ENCODE measurements around the gene CEP70. TPM values are rescaled to one million over a fixed set of nuclear protein-coding genes. Genes with fewer than 3 reads are reported as not detected.

Gene CEP70
- 10 to 100 TPM; 19.5 to 84.0 (median 58.3) TPM for total RNA-seq

- intact Hi-C loops (cut with DNase I; ENCODE audit: low total_unique reads), result no loop called here
These were observed at the start of gene CEP70 for GRCh38 chr3:138594150-138594934. CEP70 (minus strand) TSS chr3:138594260; CDS start chr3:138572927, 21,333 bp downstream.

GRCh38 chr3:138642927-138643253, 48.8 kb upstream of the CEP70 start:
- DNase-seq (ENCODE audit: low spot score in 2 of 2), result no peak
- H3K4me1 ChIP-seq, result no peaks in the 10 kb centered on the region
- H3K36me3 ChIP-seq, result no peaks in the 10 kb centered on the region
- H3K27ac ChIP-seq, result no peak overlapping the region
- no peak overlapping the region for H3K4me3 ChIP-seq
- intact Hi-C loops (cut with DNase I; ENCODE audit: low total_unique reads), result no loop called here
- H3K27me3 ChIP-seq, result no peaks in the 10 kb centered on the region
- peaks cover 22 to 54% of the 10 kb centered on the region in 2 donors for H3K9me3 ChIP-seq
- TF ChIP-seq POLR2AphosphoS5 (IDR thresholded peaks at IDR 0.05) (no peak), CTCF (IDR thresholded peaks at IDR 0.05) (no peak), POLR2A (IDR thresholded peaks at IDR 0.05) (no peak)

More at GRCh38 chr3:138594150-138594934, at the start of gene CEP70:
- Histone ChIP-seq H3K4me3 (peak within 1 kb of the TSS; percentile 74 to 82 (median 79)), H3K36me3 (no peaks in the 10 kb centered on the region), H3K9me3 (no peaks in the 10 kb centered on the region), H3K27ac (peak within 1 kb of the TSS; percentile 98 to 100), H3K4me1 (peaks cover 0 to 6% of the 10 kb centered on the region in 2 donors), H3K27me3 (no peaks in the 10 kb centered on the region)
- DNase-seq (ENCODE audit: low spot score in 2 of 2), result peak; percentile 90 to 94
- TF ChIP-seq CTCF (IDR thresholded peaks at IDR 0.05) (peak; percentile 89 to 98 (median 96)), POLR2AphosphoS5 (IDR thresholded peaks at IDR 0.05) (peak; percentile 58 to 95 (median 71)), POLR2A (IDR thresholded peaks at IDR 0.05) (peak; percentile 81)

- Histone ChIP-seq H3K9me3 (peaks cover 22 to 54% of the 10 kb centered on the region in 2 donors), H3K36me3 (no peaks in the 10 kb centered on the region), H3K27ac (no peak overlapping the region), H3K4me3 (no peak overlapping the region), H3K27me3 (no peaks in the 10 kb centered on the region), H3K4me1 (no peaks in the 10 kb centered on the region)
- intact Hi-C loops (cut with DNase I; ENCODE audit: low total_unique reads), result no loop called here
- TF ChIP-seq CTCF (IDR thresholded peaks at IDR 0.05), result no peak
- no peak for TF ChIP-seq POLR2A (IDR thresholded peaks at IDR 0.05)
- TF ChIP-seq POLR2AphosphoS5 (IDR thresholded peaks at IDR 0.05), result no peak
- DNase-seq (ENCODE audit: low spot score in 2 of 2), result no peak
These were observed 48.3 kb upstream of the CEP70 start for GRCh38 chr3:138642226-138642926.

GRCh38 chr3:138640537-138640936, 46.5 kb upstream of the CEP70 start:
- Histone ChIP-seq H3K4me1 (no peaks in the 10 kb centered on the region), H3K36me3 (no peaks in the 10 kb centered on the region), H3K27me3 (no peaks in the 10 kb centered on the region), H3K4me3 (no peak overlapping the region), H3K9me3 (peaks cover 22 to 36% of the 10 kb centered on the region in 2 donors), H3K27ac (no peak overlapping the region)
- intact Hi-C loops (cut with DNase I; ENCODE audit: low total_unique reads), result no loop called here
- TF ChIP-seq POLR2AphosphoS5 (IDR thresholded peaks at IDR 0.05), result no peak
- TF ChIP-seq CTCF (IDR thresholded peaks at IDR 0.05), result no peak
- TF ChIP-seq POLR2A (IDR thresholded peaks at IDR 0.05), result no peak
- no peak for DNase-seq (ENCODE audit: low spot score in 2 of 2)

GRCh38 chr3:138638641-138639040, 44.6 kb upstream of the CEP70 start:
- intact Hi-C loops (cut with DNase I; ENCODE audit: low total_unique reads), result no loop called here
- H3K27me3 ChIP-seq, result no peaks in the 10 kb centered on the region
- H3K4me1 ChIP-seq, result no peaks in the 10 kb centered on the region
- H3K27ac ChIP-seq, result no peak overlapping the region
- TF ChIP-seq POLR2A (IDR thresholded peaks at IDR 0.05) (no peak), CTCF (IDR thresholded peaks at IDR 0.05) (no peak), POLR2AphosphoS5 (IDR thresholded peaks at IDR 0.05) (no peak)
- DNase-seq (ENCODE audit: low spot score in 2 of 2), result no peak
- H3K36me3 ChIP-seq, result no peaks in the 10 kb centered on the region
- peaks cover 8 to 17% of the 10 kb centered on the region in 2 donors for H3K9me3 ChIP-seq
- H3K4me3 ChIP-seq, result no peak overlapping the region
